H9 (cell line): ENCODE measurements around the gene TNRC6A. TPM values are rescaled to one million over a fixed set of nuclear protein-coding genes. Genes with fewer than 3 reads are reported as not detected.
A peak's percentile ranks its signal among the peaks of the same experiment; 100 is the strongest.

Experiments
- DNase-seq: peaks from one replicate; pipeline ENCODE4 v3.0.0-alpha.2; 2017
- H2AFZ ChIP-seq: one replicate; pipeline ENCODE4 v1.6.1; 2013; ENCODE audit warnings: mild to moderate bottlenecking, low read length, control low read depth, moderate library complexity
- H2AK5ac ChIP-seq: 2 replicates; pipeline ENCODE4 v1.6.1; 2013; ENCODE audit warnings: low read length, control low read depth, mixed read lengths; ENCODE audit not compliant: insufficient read length
- H2BK120ac ChIP-seq: one replicate; pipeline ENCODE4 v1.6.1; 2013; ENCODE audit warnings: low read depth, mild to moderate bottlenecking, low read length, control low read depth, inconsistent platforms; ENCODE audit not compliant: poor library complexity, severe bottlenecking
- H2BK12ac ChIP-seq: 2 replicates; pipeline ENCODE4 v1.6.1; 2013; ENCODE audit warnings: low read length, control low read depth, mixed read lengths, low read depth; ENCODE audit not compliant: insufficient read length
- H2BK15ac ChIP-seq: 2 replicates; pipeline ENCODE4 v1.6.1; 2013; ENCODE audit warnings: low read depth, low read length, control low read depth
- H2BK20ac ChIP-seq: one replicate; pipeline ENCODE4 v1.6.1; 2013; ENCODE audit warnings: low read depth, mild to moderate bottlenecking, low read length, control low read depth, inconsistent platforms; ENCODE audit not compliant: poor library complexity, severe bottlenecking
- H2BK5ac ChIP-seq: 2 replicates; pipeline ENCODE4 v1.6.1; 2013; ENCODE audit warnings: low read length, control low read depth, mixed read lengths; ENCODE audit not compliant: insufficient read length
- H3K14ac ChIP-seq: 2 replicates; pipeline ENCODE4 v1.6.1; 2013; ENCODE audit warnings: low read length, control low read depth; ENCODE audit not compliant: insufficient read depth
- H3K18ac ChIP-seq: 2 replicates; pipeline ENCODE4 v1.6.1; 2013; ENCODE audit warnings: low read depth, mild to moderate bottlenecking, mixed read lengths, low read length, control low read depth; ENCODE audit not compliant: insufficient read length
- H3K23ac ChIP-seq: 2 replicates; pipeline ENCODE4 v1.6.1; 2013; ENCODE audit warnings: low read length, control low read depth, mixed read lengths, low read depth; ENCODE audit not compliant: insufficient read length
- H3K23me2 ChIP-seq: 2 replicates; pipeline ENCODE4 v1.6.1; 2013; ENCODE audit warnings: low read depth, mild to moderate bottlenecking, mixed read lengths, low read length, control low read depth; ENCODE audit not compliant: insufficient read length, poor library complexity, severe bottlenecking
- H3K27ac ChIP-seq: 2 replicates; pipeline ENCODE4 v1.5.1; 2013; ENCODE audit warnings: low read length, control low read depth, mixed read lengths, low read depth; ENCODE audit not compliant: insufficient read length
- H3K27me3 ChIP-seq: 2 replicates; pipeline ENCODE4 v1.6.1; 2013; ENCODE audit warnings: low read length, control low read depth, inconsistent platforms; ENCODE audit not compliant: insufficient read depth
- H3K4ac ChIP-seq: 2 replicates; pipeline ENCODE4 v1.6.1; 2013; ENCODE audit warnings: low read depth, mild to moderate bottlenecking, control low read depth, inconsistent platforms, low read length, moderate library complexity
- H3K4me1 ChIP-seq: 2 replicates; pipeline ENCODE4 v1.6.1; 2013; ENCODE audit warnings: low read length, control low read depth, inconsistent platforms; ENCODE audit not compliant: insufficient read depth
- H3K4me2 ChIP-seq: 2 replicates; pipeline ENCODE4 v1.6.1; 2013; ENCODE audit warnings: low read length, control low read depth, mixed read lengths; ENCODE audit not compliant: insufficient read length, insufficient read depth
- H3K56ac ChIP-seq: 2 replicates; pipeline ENCODE4 v1.6.1; 2013; ENCODE audit warnings: low read depth, mild to moderate bottlenecking, mixed read lengths, low read length, control low read depth; ENCODE audit not compliant: insufficient read length
- H3K79me1 ChIP-seq: 2 replicates; pipeline ENCODE4 v1.6.1; 2013; ENCODE audit warnings: low read depth, mild to moderate bottlenecking, moderate library complexity, low read length, control low read depth, inconsistent platforms; ENCODE audit not compliant: insufficient read depth, poor library complexity, severe bottlenecking
- H3K79me2 ChIP-seq: 2 replicates; pipeline ENCODE4 v1.6.1; 2013; ENCODE audit warnings: low read length, control low read depth, inconsistent platforms; ENCODE audit not compliant: insufficient read depth
- H3K9ac ChIP-seq: 2 replicates; pipeline ENCODE4 v1.6.1; 2013; ENCODE audit warnings: low read length, control low read depth, mixed read lengths; ENCODE audit not compliant: insufficient read length; ENCODE audit errors: extremely low read depth
- H3K9me3 ChIP-seq: one replicate; pipeline ENCODE4 v1.6.1; 2013; ENCODE audit warnings: low read depth, low read length, inconsistent platforms; ENCODE audit not compliant: control insufficient read depth
- H3T11ph ChIP-seq: one replicate; pipeline ENCODE4 v1.6.1; 2013; ENCODE audit warnings: mild to moderate bottlenecking, low read length, control low read depth, inconsistent platforms
- H4K20me1 ChIP-seq: one replicate; pipeline ENCODE4 v1.6.1; 2013; ENCODE audit not compliant: control insufficient read depth, insufficient read length, insufficient read depth
- H4K5ac ChIP-seq: 2 replicates; pipeline ENCODE4 v1.6.1; 2013; ENCODE audit warnings: low read depth, mild to moderate bottlenecking, mixed read lengths, low read length, control low read depth; ENCODE audit not compliant: insufficient read length
- H4K8ac ChIP-seq: replicated peaks from 2 replicates; pipeline ENCODE4 v1.6.1; 2013; ENCODE audit warnings: low read length, control low read depth, mixed read lengths, low read depth; ENCODE audit not compliant: insufficient read length
- H4K91ac ChIP-seq: 2 replicates; pipeline ENCODE4 v1.6.1; 2013; ENCODE audit warnings: low read depth, mild to moderate bottlenecking, moderate library complexity, mixed read lengths, low read length, control low read depth; ENCODE audit not compliant: insufficient read length
- H3K27ac Mint-ChIP-seq, 3 experiments: 2 replicates in 2 of 3; 3 replicates in 1 of 3; pipeline ENCODE4 v1.8.0; 2020 to 2021; ENCODE audit warnings: mixed read lengths in 3 of 3, mild to moderate bottlenecking in 1 of 3, moderate library complexity in 1 of 3
- H3K27me3 Mint-ChIP-seq: 2 replicates; pipeline ENCODE4 v1.8.0; 2021; ENCODE audit warnings: low read depth, mild to moderate bottlenecking, moderate library complexity, mixed read lengths
- H3K36me3 Mint-ChIP-seq, 3 experiments: 2 replicates in 2 of 3; 3 replicates in 1 of 3; pipeline ENCODE4 v1.8.0; 2020 to 2021; ENCODE audit warnings: low read depth in 3 of 3, mixed read lengths in 3 of 3; ENCODE audit not compliant: insufficient read depth in 1 of 3
- H3K4me1 Mint-ChIP-seq, 2 experiments: 2 replicates each; pipeline ENCODE4 v1.8.0; 2020; ENCODE audit warnings: mixed read lengths in 2 of 2
- H3K4me3 Mint-ChIP-seq, 2 experiments: 2 replicates in 1 of 2; 3 replicates in 1 of 2; pipeline ENCODE4 v1.8.0; 2020 to 2021; ENCODE audit warnings: mild to moderate bottlenecking in 2 of 2, mixed read lengths in 2 of 2, moderate library complexity in 1 of 2
- H3K9me3 Mint-ChIP-seq, 2 experiments: 2 replicates in 1 of 2; 3 replicates in 1 of 2; pipeline ENCODE4 v1.8.0; 2020; ENCODE audit warnings: mild to moderate bottlenecking in 2 of 2, mixed read lengths in 2 of 2, moderate library complexity in 1 of 2
- CTCF ChIP-seq: fragments of 200-600 bp; sonication (generic); conservative IDR thresholded peaks from 3 replicates; pipeline ENCODE4 v1.8.0; 2021; ENCODE audit warnings: antibody characterized with exemption, mild to moderate bottlenecking
- WGBS: extraction: QIAGEN DNeasy Blood & Tissue Kit; methylation state at CpG from one replicate; pipeline ENCODE4 v1.1.7; 2013; ENCODE audit warnings: missing lambda C conversion rate, low lambda C conversion rate, mixed read lengths; ENCODE audit not compliant: insufficient read length; ENCODE audit errors: extremely low coverage; 5-methylcytosine and 5-hydroxymethylcytosine counted together
- total RNA-seq: library from RNA; stranded (reverse); gene quantifications from 2 replicates; pipeline ENCODE4 v1.2.1, GENCODE V29; 2021

Gene TNRC6A
- total RNA-seq, 1 experiment from 2014 or later, result 114 TPM

DNA sequence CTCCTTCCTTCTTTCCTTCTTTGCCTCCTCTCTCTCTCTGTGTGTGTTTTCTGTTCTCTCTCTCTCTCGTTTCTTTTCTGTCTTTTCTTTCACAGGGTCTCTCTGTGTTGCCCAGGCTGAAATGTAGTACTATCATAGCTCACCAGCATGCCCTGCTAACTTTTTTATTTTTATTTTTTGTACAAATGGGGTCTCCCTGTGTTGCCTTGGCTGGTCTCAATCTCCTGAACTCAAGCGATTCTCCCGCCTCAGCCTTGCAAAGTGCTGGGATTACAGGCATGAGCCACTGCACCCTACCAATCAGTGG, 117.9 kb downstream of the TNRC6A start:
- no peak overlapping the region for H4K91ac ChIP-seq

More for the DNA sequence above, 117.9 kb downstream of the TNRC6A start:
- Histone ChIP-seq H2BK15ac (no peak overlapping the region), H3K23ac (no peak overlapping the region), H3K9ac (no peak overlapping the region), H2AFZ (no peak overlapping the region), H3T11ph (no peak overlapping the region), H3K79me1 (no peaks in the 10 kb centered on the region), H3K9me3 (no peaks in the 10 kb centered on the region), H3K27ac (no peak overlapping the region), H3K79me2 (no peaks in the 10 kb centered on the region), H2BK120ac (no peak overlapping the region), H2AK5ac (no peak overlapping the region), H2BK5ac (no peak overlapping the region), H2BK20ac (no peak overlapping the region), H3K4me2 (no peak overlapping the region), H3K56ac (no peak overlapping the region), H3K23me2 (no peaks in the 10 kb centered on the region), H3K4me1 (no peaks in the 10 kb centered on the region), H3K14ac (no peak overlapping the region), H3K27me3 (no peaks in the 10 kb centered on the region), H3K18ac (no peak overlapping the region), H4K8ac (no peak overlapping the region), H4K5ac (no peak overlapping the region), H3K4ac (no peak overlapping the region), H4K20me1 (peaks cover under 1% of the 10 kb centered on the region), H2BK12ac (no peak overlapping the region)
- DNase-seq, result no peak
- Mint-ChIP-seq H3K27ac (peak overlapping the region in 1 of 3 experiments; percentile 32; a peak in 1 of 7 replicates), H3K27me3 (peaks cover 1% of the 10 kb centered on the region), H3K4me3 (no peak overlapping the region), H3K36me3 (no peaks in the 10 kb centered on the region), H3K4me1 (peaks cover 0 to 4% of the 10 kb centered on the region in 2 experiments; a peak in 2 of 4 replicates), H3K9me3 (no peaks in the 10 kb centered on the region)
- WGBS, result no CpG with 5 or more reads among the region's 3 CpGs
- TF ChIP-seq CTCF, result no peak
